ENCODE measurements around the gene VAV1.

GRCh38 chr19:6760606-6761005 is 11.9 kb upstream of the VAV1 start:
- no peak for TF ChIP-seq JUND (IDR thresholded peaks at IDR 0.05)
- TF ChIP-seq, protein P1, sequence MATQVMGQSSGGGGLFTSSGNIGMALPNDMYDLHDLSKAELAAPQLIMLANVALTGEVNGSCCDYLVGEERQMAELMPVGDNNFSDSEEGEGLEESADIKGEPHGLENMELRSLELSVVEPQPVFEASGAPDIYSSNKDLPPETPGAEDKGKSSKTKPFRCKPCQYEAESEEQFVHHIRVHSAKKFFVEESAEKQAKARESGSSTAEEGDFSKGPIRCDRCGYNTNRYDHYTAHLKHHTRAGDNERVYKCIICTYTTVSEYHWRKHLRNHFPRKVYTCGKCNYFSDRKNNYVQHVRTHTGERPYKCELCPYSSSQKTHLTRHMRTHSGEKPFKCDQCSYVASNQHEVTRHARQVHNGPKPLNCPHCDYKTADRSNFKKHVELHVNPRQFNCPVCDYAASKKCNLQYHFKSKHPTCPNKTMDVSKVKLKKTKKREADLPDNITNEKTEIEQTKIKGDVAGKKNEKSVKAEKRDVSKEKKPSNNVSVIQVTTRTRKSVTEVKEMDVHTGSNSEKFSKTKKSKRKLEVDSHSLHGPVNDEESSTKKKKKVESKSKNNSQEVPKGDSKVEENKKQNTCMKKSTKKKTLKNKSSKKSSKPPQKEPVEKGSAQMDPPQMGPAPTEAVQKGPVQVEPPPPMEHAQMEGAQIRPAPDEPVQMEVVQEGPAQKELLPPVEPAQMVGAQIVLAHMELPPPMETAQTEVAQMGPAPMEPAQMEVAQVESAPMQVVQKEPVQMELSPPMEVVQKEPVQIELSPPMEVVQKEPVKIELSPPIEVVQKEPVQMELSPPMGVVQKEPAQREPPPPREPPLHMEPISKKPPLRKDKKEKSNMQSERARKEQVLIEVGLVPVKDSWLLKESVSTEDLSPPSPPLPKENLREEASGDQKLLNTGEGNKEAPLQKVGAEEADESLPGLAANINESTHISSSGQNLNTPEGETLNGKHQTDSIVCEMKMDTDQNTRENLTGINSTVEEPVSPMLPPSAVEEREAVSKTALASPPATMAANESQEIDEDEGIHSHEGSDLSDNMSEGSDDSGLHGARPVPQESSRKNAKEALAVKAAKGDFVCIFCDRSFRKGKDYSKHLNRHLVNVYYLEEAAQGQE (IDR thresholded peaks at IDR 0.05), result no peak
- no peak for TF ChIP-seq RXRA (IDR thresholded peaks at IDR 0.05)
- TF ChIP-seq, protein P2, sequence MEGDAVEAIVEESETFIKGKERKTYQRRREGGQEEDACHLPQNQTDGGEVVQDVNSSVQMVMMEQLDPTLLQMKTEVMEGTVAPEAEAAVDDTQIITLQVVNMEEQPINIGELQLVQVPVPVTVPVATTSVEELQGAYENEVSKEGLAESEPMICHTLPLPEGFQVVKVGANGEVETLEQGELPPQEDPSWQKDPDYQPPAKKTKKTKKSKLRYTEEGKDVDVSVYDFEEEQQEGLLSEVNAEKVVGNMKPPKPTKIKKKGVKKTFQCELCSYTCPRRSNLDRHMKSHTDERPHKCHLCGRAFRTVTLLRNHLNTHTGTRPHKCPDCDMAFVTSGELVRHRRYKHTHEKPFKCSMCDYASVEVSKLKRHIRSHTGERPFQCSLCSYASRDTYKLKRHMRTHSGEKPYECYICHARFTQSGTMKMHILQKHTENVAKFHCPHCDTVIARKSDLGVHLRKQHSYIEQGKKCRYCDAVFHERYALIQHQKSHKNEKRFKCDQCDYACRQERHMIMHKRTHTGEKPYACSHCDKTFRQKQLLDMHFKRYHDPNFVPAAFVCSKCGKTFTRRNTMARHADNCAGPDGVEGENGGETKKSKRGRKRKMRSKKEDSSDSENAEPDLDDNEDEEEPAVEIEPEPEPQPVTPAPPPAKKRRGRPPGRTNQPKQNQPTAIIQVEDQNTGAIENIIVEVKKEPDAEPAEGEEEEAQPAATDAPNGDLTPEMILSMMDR (IDR thresholded peaks at IDR 0.05; ENCODE audit: low read depth, low read length, missing input control), result no peak
- TF ChIP-seq GABPA (IDR thresholded peaks at IDR 0.05 in 1 of 2, conservative IDR thresholded peaks at IDR 0.05 in 1 of 2), result no peak
- TF ChIP-seq RAD21 (IDR thresholded peaks at IDR 0.05), result no peak
